PC-3 (cell line): ENCODE measurements around the gene ORM2. TPM values are rescaled to one million over a fixed set of nuclear protein-coding genes. Genes with fewer than 3 reads are reported as not detected.

Experiments
- ATAC-seq: fragments of 200-7000 bp; cut with Tn5 transposase; 2 replicates; pipeline ENCODE4 v1.9.1; 2020; ENCODE audit warnings: mild to moderate bottlenecking, moderate library complexity
- BruUV-seq: library from RNA; stranded (reverse); fragments of 400-500 nt; replicated peaks from 2 replicates; lab custom pipeline; 2021; lab: Mats Ljungman, UMichigan
- CTCF ChIA-PET: fragments of 300-600 bp; sonication (Branson Sonifier 250); formaldehyde crosslinking; loops from one replicate; lab custom pipeline; 2022; ENCODE audit warnings: antibody characterized with exemption; lab: Charles Lee
- POLR2A ChIA-PET: fragments of 300-600 bp; sonication (Branson Sonifier 250); formaldehyde crosslinking; loops from one replicate; lab custom pipeline; 2022; ENCODE audit warnings: antibody characterized with exemption; ENCODE audit not compliant: unreplicated experiment; lab: Charles Lee
- DNase-seq: peaks from one replicate; pipeline ENCODE4 v3.0.0-alpha.2; 2015
- H2AFZ ChIP-seq: fragments of 300-600 bp; sonication (generic); 2 replicates; pipeline ENCODE4 v1.6.0; 2016; ENCODE audit warnings: antibody characterized with exemption, low read length
- H3F3A ChIP-seq: fragments of 300-600 bp; sonication (generic); one replicate; pipeline ENCODE4 v1.6.0; 2017; ENCODE audit warnings: antibody characterized with exemption, low read length, control low read depth, mild to moderate bottlenecking; ENCODE audit not compliant: unreplicated experiment
- H3K27ac ChIP-seq: fragments of 300-600 bp; sonication (generic); 2 replicates; pipeline ENCODE4 v1.5.1; 2016; ENCODE audit warnings: mild to moderate bottlenecking, low read length
- H3K27me3 ChIP-seq: fragments of 300-600 bp; sonication (generic); 2 replicates; pipeline ENCODE4 v1.6.1; 2016; ENCODE audit warnings: low read length, mixed read lengths
- H3K36me3 ChIP-seq: fragments of 300-600 bp; sonication (generic); 2 replicates; pipeline ENCODE4 v1.6.1; 2016; ENCODE audit warnings: low read depth, mixed run types, low read length, mixed read lengths
- H3K4me1 ChIP-seq: fragments of 300-600 bp; sonication (generic); 2 replicates; pipeline ENCODE4 v1.5.1; 2016; ENCODE audit warnings: low read length; ENCODE audit not compliant: insufficient read depth
- H3K4me2 ChIP-seq: fragments of 300-600 bp; sonication (generic); 2 replicates; pipeline ENCODE4 v1.6.0; 2016; ENCODE audit warnings: low read length
- H3K4me3 ChIP-seq: fragments of 300-600 bp; sonication (generic); 2 replicates; pipeline ENCODE4 v1.5.1; 2016; ENCODE audit warnings: mild to moderate bottlenecking, low read length, mixed read lengths
- H3K79me2 ChIP-seq: fragments of 300-600 bp; sonication (generic); 2 replicates; pipeline ENCODE4 v1.6.1; 2017; ENCODE audit warnings: low read length, mixed read lengths
- H3K9ac ChIP-seq: fragments of 300-600 bp; sonication (generic); 2 replicates; pipeline ENCODE4 v1.6.0; 2016; ENCODE audit warnings: mild to moderate bottlenecking, low read length
- H3K9me2 ChIP-seq: fragments of 300-600 bp; sonication (generic); replicated peaks from 2 replicates; pipeline ENCODE4 v1.6.1; 2016; ENCODE audit warnings: mixed run types, low read length, mixed read lengths
- H3K9me3 ChIP-seq: fragments of 300-600 bp; sonication (generic); 2 replicates; pipeline ENCODE4 v1.6.1; 2016; ENCODE audit warnings: low read length, mixed read lengths
- H4K20me1 ChIP-seq: fragments of 300-600 bp; sonication (generic); 2 replicates; pipeline ENCODE4 v1.6.1; 2016; ENCODE audit warnings: low read length, mixed read lengths
- EZH2 ChIP-seq: fragments of 300-600 bp; sonication (generic); IDR thresholded peaks from one replicate; pipeline ENCODE4 v1.6.1; 2017; ENCODE audit warnings: antibody characterized with exemption, mild to moderate bottlenecking, low read length; ENCODE audit not compliant: unreplicated experiment
- EZH2phosphoT487 ChIP-seq: fragments of 300-600 bp; sonication (generic); IDR thresholded peaks from 2 replicates; pipeline ENCODE4 v1.6.1; 2018; ENCODE audit warnings: mild to moderate bottlenecking, antibody characterized with exemption, low read length, borderline replicate concordance
- intact Hi-C: fragments of 100-400 bp; cut with micrococcal nuclease; formaldehyde crosslinking; loops from 2 replicates; pipeline ENCODE4 v1.9.0; 2023
- total RNA-seq: library from RNA; depleted of rRNA; stranded (reverse); fragments of >200 nt; gene quantifications from 2 replicates; pipeline ENCODE4 v1.2.3, GENCODE V29; 2014
- TF ChIP-seq, protein P1 (sequence below): fragments of 300-600 bp; sonication (generic); conservative IDR thresholded peaks from 2 replicates; pipeline ENCODE4 v1.5.1; 2017; ENCODE audit warnings: antibody characterized with exemption, low read depth, mild to moderate bottlenecking, low read length

ORM2 gene
- total RNA-seq, 1 experiment from 2014 or later = not detected

DNA sequence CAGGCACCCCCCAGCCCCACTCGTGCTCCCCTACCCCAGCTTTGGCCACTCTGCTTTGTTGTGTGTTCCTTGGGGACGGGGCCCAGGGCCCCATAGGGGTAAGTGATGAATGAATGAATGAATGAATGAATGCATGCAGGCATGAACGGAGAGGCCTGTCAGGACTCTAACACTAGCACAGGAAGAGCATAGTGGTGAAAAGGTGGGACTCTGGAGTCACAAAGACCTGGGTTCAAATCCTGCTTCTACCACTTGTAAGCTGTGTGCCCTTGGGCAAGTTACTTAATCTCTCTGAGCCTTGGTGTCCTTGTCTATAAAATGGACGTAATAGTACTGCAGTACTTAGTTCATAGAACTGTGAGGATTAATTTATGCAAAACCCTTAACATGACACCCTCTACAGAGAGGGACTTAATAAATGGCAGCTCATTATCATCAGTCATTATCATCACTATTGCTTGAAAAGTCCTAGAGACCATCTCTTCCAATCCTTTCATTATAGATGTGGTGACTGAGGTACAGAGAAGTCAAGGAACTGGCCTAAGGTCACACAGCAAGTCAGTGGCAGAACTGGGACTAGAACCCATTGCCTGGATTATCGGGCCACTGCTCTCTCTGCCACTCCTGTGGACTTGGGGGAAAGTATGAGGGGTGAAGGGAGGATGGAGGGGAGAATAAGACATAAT, 13.2 kb downstream of the ORM2 start:
- ATAC-seq (no peak), DNase-seq (no peak)
- Histone ChIP-seq H4K20me1 (no peaks in the 10 kb centered on the region), H3K9ac (no peak overlapping the region), H3K79me2 (no peaks in the 10 kb centered on the region), H3K4me2 (no peak overlapping the region), H2AFZ (no peak overlapping the region), H3K36me3 (no peaks in the 10 kb centered on the region), H3K27ac (no peak overlapping the region), H3K4me1 (no peaks in the 10 kb centered on the region), H3K9me3 (no peaks in the 10 kb centered on the region), H3K4me3 (no peak overlapping the region), H3K27me3 (no peaks in the 10 kb centered on the region), H3F3A (no peaks in the 10 kb centered on the region), H3K9me2 (no peaks in the 10 kb centered on the region)
- ChIA-PET POLR2A (no interaction called here), CTCF (interaction anchor here (0.5 kb wide), 1 partner anchor 161 kb away, joined by 6 read pairs; no protein-coding TSS in a partner anchor)
- intact Hi-C loops = no loop called here
- TF ChIP-seq EZH2phosphoT487 = no peak
- BruUV-seq = no TSS peak

DNA sequence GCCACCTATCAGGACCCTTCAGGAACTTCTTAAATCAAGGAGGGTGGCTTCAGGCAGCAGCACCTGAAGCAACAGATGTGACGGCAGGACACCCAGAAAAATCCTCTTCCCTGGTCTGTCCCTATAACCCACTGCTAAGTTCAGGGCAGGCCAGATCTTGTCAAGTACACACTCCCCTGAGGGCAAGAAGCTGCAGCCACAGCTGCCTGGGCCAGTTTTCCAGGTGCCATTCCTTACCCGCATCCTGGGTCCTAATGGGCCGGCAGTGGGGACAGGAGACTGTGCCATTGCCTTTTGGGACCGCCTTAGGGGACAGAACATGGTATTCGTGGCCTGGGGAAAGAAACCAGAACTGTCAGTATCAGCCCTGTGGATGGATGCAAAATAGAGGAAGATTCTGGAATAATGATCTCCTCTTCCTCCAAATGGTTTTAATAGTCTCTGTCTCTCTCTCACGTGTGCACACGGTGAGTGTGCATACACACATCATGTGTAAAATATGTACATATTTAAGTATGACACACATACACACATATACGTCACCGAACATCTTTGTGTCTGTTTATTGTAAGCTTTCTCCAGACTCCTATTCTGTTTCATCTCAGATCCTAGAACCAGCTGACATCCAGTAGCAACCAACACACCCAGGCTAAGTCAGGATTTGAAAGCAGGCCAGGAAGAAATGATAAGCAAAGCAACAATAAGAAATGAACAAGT, 14.0 kb downstream of the ORM2 start:
- H3K27ac ChIP-seq = no peak overlapping the region
- H3K4me1 ChIP-seq = peaks cover 2% of the 10 kb centered on the region; the same call in 1 of the 2 replicates
- no peaks in the 10 kb centered on the region for H3K27me3 ChIP-seq
- H3K4me2 ChIP-seq = no peak overlapping the region
- no peaks in the 10 kb centered on the region for H3F3A ChIP-seq
- no peaks in the 10 kb centered on the region for H3K36me3 ChIP-seq
- no peaks in the 10 kb centered on the region for H3K9me2 ChIP-seq
- no peak overlapping the region for H2AFZ ChIP-seq
- TF ChIP-seq, protein P1, sequence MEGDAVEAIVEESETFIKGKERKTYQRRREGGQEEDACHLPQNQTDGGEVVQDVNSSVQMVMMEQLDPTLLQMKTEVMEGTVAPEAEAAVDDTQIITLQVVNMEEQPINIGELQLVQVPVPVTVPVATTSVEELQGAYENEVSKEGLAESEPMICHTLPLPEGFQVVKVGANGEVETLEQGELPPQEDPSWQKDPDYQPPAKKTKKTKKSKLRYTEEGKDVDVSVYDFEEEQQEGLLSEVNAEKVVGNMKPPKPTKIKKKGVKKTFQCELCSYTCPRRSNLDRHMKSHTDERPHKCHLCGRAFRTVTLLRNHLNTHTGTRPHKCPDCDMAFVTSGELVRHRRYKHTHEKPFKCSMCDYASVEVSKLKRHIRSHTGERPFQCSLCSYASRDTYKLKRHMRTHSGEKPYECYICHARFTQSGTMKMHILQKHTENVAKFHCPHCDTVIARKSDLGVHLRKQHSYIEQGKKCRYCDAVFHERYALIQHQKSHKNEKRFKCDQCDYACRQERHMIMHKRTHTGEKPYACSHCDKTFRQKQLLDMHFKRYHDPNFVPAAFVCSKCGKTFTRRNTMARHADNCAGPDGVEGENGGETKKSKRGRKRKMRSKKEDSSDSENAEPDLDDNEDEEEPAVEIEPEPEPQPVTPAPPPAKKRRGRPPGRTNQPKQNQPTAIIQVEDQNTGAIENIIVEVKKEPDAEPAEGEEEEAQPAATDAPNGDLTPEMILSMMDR = no peak
- TF ChIP-seq EZH2 (no peak), EZH2phosphoT487 (no peak)
- H3K79me2 ChIP-seq = no peaks in the 10 kb centered on the region
- POLR2A ChIA-PET = no interaction called here
- ATAC-seq = no peak
- H3K9me3 ChIP-seq = no peaks in the 10 kb centered on the region
- H3K9ac ChIP-seq = no peak overlapping the region
- BruUV-seq = no TSS peak
- H4K20me1 ChIP-seq = no peaks in the 10 kb centered on the region
- no peak overlapping the region for H3K4me3 ChIP-seq
- intact Hi-C loops = no loop called here
- CTCF ChIA-PET = no interaction called here
- no peak for DNase-seq

DNA sequence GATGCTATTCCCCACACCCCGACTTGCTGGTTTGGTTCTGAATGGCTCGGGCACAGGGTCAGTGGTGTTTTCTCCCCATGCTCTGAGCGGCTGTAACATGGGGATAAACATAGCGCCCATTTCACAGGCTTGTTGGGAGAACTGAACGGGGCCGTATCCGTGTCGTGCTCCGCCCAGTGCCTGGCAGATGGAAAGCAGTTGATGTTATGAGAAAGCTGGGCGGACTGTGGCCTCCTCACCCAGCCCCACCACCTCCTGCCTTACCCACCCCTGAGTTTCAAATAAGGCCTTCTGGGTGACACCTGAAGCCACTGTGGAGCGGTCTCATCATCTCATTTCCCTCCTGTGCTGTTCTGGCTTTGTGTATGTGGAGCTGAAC, 14.5 kb downstream of the ORM2 start:
- H3F3A ChIP-seq = no peaks in the 10 kb centered on the region
- peaks cover 6% of the 10 kb centered on the region for H3K4me1 ChIP-seq
- ChIA-PET POLR2A (no interaction called here), CTCF (no interaction called here)
- ATAC-seq (no peak), DNase-seq (no peak)
- intact Hi-C loops = no loop called here
- H3K4me2 ChIP-seq = no peak overlapping the region
- H3K36me3 ChIP-seq = no peaks in the 10 kb centered on the region
- no peak overlapping the region for H3K4me3 ChIP-seq
- BruUV-seq = no TSS peak
- TF ChIP-seq EZH2phosphoT487 (no peak), EZH2 (no peak)
- TF ChIP-seq, protein P1 = no peak
- no peaks in the 10 kb centered on the region for H3K9me2 ChIP-seq
- H2AFZ ChIP-seq = no peak overlapping the region
- H4K20me1 ChIP-seq = no peaks in the 10 kb centered on the region
- no peaks in the 10 kb centered on the region for H3K79me2 ChIP-seq
- H3K9ac ChIP-seq = no peak overlapping the region
- H3K9me3 ChIP-seq = no peaks in the 10 kb centered on the region
- H3K27me3 ChIP-seq = no peaks in the 10 kb centered on the region
- no peak overlapping the region for H3K27ac ChIP-seq
